Fibroblast of the conjunctiva (primary cell): ENCODE measurements around the gene ISG15.
A peak's percentile ranks its signal among the peaks of the same experiment; 100 is the strongest.
"Not testable (repeated sequence)": the region's sequence is repeated elsewhere in the genome, so short reads cannot be mapped to it uniquely, and the experiment has no call there.

Experiments
- DNase-seq: peaks from one replicate; pipeline ENCODE4 v3.0.0-alpha.2; 2010; ENCODE audit warnings: low read depth

The ISG15 gene

GRCh38 chr1:1046767-1047166 lies 33.5 kb downstream of the ISG15 start:
- no peak for DNase-seq

GRCh38 chr1:1047407-1047806 lies 34.1 kb downstream of the ISG15 start:
- no peak for DNase-seq

DNA sequence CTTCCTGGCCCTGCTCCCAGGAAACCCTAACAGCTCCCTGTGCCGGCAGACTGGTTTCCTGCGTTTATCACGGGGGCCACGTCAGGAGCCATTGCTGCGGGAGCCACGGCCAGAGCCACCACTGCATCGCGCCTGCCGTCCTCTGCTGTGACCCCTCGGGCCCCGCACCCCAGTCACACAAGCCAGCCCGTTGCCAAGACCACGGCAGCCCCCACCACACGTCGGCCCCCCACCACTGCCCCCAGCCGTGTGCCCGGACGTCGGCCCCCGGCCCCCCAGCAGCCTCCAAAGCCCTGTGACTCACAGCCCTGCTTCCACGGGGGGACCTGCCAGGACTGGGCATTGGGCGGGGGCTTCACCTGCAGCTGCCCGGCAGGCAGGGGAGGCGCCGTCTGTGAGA lies 34.7 kb downstream of the ISG15 start:
- DNase-seq = no peak

- DNase-seq = no peak
Measured at GRCh38 chr1:1048765-1049164, 35.5 kb downstream of the ISG15 start.

GRCh38 chr1:1049318-1050165 lies 36.2 kb downstream of the ISG15 start:
- no peak for DNase-seq

- DNase-seq = no peak
Measured at GRCh38 chr1:1050577-1051052, 37.3 kb downstream of the ISG15 start.

DNA sequence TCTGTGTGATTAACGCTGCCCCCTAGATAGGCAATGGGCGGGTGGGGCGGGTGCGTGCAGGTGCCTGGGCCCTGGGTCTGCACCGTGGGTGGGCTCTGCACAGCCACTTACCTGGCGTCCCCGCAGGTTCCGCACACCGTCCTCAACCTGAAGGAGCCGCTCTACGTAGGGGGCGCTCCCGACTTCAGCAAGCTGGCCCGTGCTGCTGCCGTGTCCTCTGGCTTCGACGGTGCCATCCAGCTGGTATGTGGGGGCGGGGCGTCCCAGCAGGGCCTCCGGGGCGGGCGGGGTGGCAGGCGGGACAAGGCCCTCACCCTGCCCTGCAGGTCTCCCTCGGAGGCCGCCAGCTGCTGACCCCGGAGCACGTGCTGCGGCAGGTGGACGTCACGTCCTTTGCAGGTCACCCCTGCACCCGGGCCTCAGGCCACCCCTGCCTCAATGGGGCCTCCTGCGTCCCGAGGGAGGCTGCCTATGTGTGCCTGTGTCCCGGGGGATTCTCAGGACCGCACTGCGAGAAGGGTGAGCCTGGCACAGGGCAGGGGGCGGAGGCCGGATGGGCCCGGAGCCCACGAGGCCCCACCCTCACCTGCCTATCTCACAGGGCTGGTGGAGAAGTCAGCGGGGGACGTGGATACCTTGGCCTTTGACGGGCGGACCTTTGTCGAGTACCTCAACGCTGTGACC lies 38.0 kb downstream of the ISG15 start:
- no peak for DNase-seq

DNA sequence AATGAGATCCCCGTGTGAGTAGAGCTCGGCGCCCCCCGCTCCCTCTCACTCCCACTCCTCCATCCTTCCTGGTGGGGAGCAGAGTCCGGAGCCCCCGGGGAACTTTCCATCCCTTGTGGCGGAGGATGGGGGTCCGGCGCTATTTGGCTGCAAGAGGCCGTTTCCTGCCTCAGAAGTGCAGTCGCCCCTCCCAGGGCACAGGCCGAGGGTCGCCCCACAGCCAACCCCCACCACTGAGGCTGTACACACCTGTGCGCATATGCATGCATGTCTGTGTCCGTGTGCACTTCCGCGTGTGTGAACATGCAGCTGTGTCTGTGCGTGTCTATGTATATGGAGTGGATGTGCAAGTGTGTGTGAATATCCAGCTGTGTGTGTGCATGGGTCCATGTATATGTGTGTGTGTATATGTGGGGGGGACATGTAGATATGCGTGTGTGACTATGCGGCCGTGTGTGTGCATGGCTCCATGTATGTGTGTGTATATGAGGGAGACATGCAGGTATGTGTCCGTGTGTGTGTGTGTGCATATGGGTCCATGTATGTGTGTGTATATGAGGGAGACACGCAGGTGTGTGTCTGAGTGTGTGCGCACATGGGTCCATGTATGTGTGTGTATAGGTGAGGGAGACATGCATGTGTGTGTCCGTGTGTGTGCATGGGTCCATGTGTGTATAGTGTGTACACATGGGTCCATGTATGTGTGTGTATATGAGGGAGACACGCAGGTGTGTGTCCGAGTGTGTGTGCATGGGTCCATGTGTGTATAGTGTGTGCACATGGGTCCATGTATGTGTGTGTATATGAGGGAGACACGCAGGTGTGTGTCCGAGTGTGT lies 38.9 kb downstream of the ISG15 start:
- DNase-seq = no peak

DNA sequence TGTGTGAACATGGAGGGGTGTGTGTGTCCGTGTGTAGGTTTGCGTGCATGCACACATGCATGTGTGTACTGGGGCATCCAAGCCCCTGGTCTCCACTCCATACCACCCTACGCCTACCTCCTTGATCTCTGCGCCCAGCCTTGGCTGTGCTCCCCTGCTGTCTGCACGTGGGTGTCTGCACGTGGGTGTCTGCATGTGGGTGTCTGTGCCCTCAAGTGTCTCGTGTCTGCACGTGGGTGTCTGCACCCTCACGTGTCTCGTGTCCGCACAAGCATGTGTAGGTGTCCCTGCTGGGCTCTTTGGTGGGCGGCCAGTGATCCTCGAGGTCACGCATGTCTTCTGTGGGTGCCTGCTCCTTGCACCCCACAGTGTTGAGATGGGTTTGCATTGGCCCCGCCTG lies 39.7 kb downstream of the ISG15 start:
- DNase-seq = no peak

DNA sequence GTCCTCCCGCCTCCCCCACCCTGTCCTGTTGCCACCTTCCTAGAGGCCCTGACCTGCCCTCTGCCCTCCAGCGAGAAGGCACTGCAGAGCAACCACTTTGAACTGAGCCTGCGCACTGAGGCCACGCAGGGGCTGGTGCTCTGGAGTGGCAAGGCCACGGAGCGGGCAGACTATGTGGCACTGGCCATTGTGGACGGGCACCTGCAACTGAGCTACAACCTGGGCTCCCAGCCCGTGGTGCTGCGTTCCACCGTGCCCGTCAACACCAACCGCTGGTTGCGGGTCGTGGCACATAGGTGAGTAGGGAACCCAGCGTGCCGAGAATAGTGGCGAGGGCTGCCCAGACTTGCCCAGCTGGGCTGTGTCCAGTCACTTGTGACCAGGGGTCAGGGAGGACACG lies 40.4 kb downstream of the ISG15 start:
- no peak for DNase-seq

DNA sequence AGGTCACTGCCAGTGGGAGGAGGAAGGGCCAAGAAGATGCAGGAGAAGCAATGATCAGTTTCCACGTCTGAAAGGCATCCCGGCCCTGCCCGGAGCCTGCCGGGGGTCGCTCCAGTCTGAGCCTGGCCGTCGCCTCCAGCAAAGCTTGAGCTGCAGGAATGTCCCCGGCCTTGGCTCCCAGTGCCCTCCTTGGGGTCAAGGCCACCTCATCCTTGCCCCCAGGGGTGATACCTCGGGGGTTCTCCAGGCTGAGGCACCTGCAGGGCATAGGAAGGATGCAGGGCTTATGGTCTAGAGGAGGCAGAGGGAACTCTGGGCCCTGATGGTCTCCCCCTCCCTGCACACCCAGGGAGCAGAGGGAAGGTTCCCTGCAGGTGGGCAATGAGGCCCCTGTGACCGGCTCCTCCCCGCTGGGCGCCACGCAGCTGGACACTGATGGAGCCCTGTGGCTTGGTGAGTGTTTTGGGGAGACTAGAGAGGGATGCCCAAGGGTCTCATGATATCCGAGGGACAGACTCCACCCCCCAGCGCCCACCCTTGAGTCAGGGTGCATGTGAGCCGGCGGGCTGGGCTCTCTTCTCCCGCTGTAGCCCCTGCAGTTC lies 40.9 kb downstream of the ISG15 start:
- no peak for DNase-seq

GRCh38 chr1:1054971-1055370 lies 41.7 kb downstream of the ISG15 start:
- no peak for DNase-seq

- no peak for DNase-seq
Measured at GRCh38 chr1:1055841-1056736, 42.8 kb downstream of the ISG15 start.

DNA sequence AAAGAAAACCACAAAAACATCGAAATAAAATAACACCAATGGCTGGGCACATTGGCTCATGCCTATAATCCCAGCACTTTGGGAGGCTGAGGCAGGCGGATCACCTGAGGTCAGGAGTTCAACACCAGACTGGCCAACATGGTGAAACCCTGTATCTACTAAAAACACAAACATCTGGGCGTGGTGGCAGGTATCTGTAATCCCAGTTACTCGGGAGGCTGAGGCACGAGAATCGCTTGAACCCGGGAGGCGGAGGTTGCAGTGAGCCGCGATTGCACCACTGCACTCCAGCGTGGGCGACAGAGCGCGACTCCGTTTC lies 44.4 kb downstream of the ISG15 start:
- not testable (repeated sequence) for DNase-seq

DNA sequence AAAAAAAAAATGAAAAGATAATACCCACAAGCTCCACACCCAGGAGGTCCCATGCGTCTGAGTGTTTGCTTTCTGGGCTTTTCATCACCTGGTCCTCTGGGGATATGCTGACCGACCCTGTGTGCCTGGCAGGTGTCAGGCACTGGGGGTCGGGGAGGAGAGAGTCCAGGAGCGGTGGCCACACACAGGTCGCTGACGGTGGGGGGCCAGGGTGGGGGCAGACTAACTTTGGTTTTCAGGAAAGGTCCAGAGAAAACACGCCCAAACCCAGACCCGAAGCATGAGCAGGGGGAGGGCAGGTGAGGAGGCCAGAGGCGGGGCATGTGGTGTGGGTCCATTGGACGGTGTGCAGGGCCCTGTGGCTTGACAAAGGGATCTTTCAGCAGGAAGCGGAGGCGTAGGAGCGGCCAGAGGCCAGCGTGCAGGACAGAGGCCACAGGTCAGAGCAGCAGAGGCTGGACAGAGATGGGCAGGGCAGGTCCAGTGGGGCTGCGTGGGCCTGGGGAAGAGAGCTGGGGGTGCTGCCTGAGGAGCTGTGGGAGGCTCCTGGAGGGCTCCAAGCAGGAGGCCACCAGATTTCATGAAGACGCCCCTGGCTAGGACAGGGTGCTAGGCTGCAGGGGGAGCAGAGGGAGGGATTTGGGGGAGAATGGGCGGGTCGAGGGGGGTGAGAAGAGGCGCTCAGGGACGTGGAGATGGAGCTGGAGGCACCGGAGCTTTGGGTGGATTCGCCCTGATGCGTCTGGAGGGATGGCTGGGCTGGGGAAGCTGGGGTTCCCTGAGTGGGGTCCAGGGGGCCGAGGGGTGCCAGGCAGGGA lies 45.0 kb downstream of the ISG15 start:
- DNase-seq = no peak

DNA sequence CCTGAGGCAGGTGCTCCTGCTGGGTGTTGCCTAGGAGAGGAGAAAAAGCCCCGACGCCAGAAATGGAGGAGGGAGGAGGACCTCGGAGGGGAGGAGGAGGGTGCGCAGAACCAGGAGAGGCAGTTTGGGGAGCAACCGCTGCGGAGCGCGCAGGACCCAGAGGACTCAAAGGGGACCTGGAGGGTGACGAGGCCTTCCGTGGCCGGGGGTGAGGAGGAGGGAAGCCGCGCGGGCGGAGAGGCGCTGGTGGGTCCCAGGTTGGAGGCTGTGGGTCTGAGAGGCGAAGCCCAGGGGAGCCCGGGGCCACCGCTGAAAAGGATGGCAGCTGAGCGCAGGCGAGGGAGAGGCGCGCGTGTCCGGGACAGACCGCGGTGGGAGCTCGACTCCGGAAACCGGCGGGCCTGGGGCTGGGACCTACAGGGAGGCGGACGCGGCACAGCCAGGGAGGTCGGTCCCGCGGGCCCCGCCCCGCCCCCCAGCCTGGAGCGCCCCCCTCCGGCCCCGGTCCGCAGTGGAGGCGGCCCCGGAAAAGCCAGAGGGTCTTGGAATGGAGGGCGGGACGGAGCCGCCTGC lies 45.7 kb downstream of the ISG15 start:
- no peak for DNase-seq

- DNase-seq = peak; percentile 27
Measured at GRCh38 chr1:1059494-1060280, 46.4 kb downstream of the ISG15 start.

DNA sequence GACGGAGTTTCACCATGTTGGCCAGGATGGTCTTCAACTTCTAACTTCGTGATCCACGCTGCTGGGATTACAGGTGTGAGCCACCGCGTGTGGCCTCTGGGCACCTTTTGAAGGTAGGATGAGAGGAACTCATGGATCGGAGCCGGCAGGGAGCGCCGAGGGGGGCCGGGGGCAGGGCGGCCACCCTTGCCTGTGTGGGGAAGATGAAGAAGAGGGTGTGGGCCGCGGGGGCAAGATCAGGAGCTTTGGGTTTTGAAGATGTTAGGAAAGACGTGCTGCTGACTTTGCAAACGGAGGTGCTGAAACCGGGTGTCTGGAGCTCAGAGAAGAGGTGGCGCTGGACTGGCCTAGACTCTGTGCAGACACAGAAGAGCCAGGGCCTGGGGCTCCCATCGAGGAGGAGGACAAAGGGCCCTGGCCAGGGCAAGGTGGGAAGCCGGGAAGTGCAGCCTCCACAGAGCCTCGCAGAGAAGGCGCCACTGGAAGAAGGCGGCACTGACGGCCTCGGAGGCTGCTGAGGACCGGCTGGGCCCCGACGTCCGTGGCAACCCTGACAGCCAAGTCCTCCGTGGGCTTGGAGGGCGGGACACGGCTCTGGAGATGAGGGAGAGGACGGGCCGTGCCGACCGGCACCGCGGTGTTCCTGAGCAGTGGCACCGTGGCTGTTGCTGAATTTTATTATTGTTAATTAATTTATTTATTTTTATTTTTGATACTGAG lies 47.1 kb downstream of the ISG15 start:
- DNase-seq = no peak
